NCI-H1436 (cell line): ENCODE data around the gene ATXN7L1.
A peak's percentile ranks its signal among the peaks of the same experiment; 100 is the strongest.

Experiments
- DNase-seq: peaks from one replicate; lab custom pipeline; 2025; lab: John Stamatoyannopoulos, UW

ATXN7L1 gene, protein sequence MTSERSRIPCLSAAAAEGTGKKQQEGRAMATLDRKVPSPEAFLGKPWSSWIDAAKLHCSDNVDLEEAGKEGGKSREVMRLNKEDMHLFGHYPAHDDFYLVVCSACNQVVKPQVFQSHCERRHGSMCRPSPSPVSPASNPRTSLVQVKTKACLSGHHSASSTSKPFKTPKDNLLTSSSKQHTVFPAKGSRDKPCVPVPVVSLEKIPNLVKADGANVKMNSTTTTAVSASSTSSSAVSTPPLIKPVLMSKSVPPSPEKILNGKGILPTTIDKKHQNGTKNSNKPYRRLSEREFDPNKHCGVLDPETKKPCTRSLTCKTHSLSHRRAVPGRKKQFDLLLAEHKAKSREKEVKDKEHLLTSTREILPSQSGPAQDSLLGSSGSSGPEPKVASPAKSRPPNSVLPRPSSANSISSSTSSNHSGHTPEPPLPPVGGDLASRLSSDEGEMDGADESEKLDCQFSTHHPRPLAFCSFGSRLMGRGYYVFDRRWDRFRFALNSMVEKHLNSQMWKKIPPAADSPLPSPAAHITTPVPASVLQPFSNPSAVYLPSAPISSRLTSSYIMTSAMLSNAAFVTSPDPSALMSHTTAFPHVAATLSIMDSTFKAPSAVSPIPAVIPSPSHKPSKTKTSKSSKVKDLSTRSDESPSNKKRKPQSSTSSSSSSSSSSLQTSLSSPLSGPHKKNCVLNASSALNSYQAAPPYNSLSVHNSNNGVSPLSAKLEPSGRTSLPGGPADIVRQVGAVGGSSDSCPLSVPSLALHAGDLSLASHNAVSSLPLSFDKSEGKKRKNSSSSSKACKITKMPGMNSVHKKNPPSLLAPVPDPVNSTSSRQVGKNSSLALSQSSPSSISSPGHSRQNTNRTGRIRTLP

DNA sequence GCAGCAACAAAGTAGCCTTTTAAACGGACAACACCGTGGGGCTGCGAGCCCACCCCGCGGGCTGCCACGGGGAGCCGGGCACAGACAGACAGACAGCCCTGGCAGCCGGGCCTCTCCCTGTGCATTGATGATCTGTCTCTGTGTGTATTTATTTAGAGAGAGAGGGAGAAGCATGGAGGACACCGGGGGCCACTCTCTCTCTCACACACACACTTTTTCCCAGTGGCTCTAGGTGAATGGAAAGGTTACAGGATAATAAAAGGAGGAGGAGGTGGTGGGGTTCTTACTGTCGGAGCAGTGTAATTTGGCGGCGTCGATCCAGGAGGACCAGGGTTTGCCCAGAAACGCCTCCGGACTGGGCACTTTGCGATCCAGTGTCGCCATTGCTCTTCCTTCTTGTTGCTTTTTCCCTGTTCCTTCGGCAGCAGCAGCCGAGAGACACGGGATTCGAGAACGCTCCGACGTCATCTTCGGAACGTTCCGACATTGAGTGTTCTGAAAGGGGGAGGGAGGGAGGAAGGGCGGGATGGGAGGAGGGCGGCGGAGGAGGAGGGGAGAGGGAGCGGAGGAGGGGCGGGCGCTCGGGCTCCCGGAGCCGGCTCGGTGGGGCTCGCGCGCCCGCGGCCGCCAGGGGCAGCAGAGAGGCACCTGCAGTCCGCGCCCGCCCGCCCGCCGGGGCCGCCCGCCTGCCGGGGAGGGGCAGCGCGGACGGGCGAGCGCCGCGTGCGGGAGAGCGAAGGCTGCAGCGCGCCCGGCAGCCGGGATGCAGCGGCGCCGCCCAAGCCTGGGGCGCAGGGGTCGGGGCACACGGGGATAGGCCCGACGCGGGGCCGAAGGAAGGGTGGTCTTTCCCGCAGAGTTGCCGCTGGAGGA is at the start of gene ATXN7L1:
Gene ATXN7L1, minus strand, starts transcription at position 509 of the 873 bp plus-strand sequence. Its CDS starts 41 bp downstream, at position 468.
- peak; percentile 95 for DNase-seq

DNA sequence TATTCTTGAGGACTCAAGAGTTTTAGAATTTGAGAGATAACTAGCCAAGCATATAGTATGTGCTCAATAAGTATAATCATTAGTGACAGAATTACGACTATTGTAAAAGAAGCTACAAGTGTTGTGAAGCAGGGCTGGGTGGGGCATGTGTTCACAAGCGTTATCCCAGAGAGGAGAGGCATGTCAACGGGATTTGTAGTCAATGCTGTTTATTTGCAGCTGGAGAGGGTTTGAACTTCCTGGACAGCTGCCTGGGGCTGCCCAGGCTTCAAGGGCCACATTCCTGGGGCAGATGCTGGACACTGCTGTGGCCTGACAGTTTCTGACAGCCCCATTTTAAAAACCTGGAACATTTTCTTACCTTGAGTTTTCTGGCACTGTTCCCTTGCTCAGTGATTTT is 49.7 kb upstream of the ATXN7L1 start:
- DNase-seq = no peak

DNA sequence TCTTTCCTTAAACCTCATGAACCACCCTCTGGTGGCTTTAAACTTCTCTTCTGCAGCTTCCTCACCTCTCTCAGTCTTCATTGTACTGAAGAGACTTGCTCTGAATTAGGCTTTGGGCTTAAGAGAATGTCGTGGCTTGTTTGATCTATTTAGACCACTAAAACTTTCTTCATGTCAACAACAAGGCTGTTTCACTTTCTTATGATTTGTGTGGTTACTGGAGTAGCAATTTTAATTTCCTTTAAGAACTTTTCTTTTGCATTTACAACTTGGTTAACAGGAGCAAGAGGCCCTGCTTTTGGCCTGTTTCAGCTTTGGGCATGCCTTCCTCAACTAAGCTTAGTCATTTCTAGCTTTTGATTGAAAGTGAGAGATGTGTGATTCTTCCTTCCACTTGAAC is 48.5 kb upstream of the ATXN7L1 start:
- no peak for DNase-seq

DNA sequence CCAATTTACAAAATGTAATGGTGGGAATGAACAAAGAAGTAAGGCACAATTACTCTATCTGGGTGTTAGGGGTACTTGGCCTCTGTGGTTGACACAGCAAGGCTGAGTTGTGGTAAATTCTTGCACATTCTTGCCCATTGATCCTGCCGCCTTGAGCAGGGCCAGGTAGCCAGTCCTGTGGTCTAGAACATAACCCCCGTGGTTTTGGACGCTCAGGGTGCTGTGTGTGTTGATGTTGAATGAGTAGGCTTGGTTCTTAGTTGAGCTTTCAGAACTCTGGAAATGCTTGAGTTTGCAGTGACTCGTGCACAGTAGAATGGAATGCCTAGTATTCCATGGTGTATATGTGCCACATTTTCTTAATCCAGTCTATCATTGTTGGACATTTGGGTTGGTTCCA is 44.4 kb upstream of the ATXN7L1 start:
- DNase-seq = no peak

DNA sequence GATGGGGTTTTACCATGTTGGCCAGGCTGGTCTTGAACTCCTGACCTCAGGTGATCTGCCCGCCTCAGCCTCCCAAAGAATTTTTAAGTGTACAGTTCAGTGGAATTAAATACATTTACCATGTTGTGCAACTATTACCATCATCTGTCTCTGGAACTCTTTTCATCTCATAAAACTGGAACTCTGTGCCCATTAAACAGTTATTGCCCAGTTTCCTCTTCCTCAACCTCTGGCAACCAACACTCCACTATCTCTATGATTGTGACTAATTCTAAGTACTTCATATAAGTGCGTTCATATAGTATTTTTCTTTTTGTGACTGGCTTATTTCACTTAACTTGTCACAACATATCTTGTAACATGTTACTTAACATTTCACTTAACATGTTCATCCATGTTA is 41.3 kb upstream of the ATXN7L1 start:
- DNase-seq = no peak

DNA sequence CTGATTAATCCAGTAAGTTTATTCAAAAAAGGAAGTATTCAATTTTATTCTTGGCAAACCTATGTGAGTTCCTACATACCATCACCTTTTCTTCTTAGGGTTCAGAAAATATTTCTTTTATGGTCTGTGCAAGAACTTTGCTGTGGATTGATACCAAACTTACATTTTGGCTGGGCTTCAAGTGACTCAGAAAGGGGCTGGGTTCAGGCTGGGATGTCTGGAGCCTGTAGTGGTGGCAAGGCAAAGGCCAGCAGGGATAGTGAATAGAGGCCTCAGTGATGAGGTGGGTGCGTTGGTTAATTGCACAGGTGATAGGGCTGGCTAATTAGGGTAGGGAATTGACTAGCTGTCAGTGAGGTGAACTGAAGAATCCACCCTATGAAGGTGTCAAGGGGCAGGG is 40.2 kb upstream of the ATXN7L1 start:
- DNase-seq = no peak

DNA sequence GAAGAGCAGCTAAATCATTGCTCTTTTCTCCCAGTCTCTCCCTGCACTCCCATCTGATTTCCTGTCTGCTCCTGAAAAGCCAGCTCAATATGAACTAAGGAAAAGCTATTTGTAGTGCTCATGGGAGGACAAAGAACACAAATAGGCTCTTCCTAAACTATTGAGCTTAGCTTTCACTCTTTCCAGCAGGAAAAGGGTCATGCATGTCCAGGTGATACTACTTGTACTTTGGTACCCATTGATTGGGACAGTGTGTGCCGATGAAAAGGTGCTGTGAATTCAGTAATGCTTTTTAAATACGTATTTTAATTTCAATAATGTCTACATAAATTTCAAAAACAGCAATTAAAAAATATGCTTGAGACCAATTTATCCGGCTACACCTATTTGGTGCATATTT is 37.5 kb upstream of the ATXN7L1 start:
- DNase-seq = no peak

DNA sequence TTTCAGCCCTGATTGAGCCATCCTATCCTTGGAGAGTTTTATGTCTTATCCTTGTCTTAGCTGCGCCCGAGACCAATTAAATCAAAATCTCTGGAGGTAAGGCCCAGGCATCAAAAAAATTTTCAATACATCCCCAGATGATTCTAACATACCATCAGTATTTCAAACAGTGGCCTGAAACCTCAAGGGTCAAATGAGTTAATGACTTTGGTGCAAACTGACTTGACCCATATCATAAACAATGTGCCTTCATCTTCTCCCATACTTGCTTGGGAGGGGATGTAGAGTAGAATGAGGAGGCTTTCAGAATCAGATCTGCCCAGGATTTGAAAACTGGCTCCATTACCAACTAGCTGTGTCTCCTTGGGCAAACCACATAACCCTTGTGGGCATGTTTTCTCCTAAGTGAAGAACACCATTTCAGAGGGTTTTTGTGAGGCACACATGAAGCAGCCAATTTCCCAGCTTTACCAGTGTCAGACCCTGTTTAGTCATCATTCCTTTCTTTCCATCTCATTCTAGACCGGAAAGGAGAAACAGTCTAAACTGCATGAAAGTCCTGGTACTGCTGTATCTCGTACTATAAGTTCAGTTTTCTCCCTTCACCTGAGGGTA is 35.7 kb upstream of the ATXN7L1 start:
- DNase-seq = no peak

DNA sequence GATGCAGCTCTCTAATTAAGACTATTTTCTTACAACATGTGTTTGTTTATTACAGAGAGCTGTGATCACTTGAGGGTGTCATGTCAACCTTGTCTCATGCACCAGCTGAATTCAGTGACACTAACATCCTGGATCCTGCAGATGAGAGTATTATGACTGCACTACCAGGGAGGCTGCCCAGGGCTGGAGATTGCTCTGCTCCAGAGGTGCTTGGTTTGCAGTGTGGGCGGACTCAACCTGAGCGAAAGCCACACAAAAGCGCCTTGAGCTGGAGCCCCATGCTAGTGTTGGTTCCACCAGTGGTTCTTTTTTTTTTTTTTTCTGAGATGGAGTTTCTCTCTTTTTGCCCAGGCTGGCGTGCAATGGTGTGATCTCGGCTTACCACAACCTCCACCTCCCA is 33.8 kb upstream of the ATXN7L1 start:
- DNase-seq = no peak

DNA sequence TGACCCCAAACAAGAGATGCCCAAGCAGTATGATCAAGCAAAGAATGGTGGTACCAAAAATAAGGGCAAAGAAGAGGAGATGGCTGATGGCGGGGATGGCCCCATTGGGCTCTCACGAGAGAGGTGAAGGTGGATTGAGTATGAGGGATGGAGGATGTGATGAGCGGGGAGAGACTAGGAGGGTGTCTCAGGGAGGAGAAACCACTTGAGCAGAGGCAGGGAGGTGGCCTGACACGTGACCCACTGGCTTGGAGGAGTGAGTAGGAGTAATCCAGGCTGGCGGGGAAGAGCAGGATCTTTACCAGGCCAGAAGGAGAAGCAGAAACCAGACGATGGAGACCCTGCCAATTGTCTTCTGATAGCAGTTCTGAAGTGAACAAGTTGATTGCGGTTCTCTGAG is 33.3 kb upstream of the ATXN7L1 start:
- no peak for DNase-seq

DNA sequence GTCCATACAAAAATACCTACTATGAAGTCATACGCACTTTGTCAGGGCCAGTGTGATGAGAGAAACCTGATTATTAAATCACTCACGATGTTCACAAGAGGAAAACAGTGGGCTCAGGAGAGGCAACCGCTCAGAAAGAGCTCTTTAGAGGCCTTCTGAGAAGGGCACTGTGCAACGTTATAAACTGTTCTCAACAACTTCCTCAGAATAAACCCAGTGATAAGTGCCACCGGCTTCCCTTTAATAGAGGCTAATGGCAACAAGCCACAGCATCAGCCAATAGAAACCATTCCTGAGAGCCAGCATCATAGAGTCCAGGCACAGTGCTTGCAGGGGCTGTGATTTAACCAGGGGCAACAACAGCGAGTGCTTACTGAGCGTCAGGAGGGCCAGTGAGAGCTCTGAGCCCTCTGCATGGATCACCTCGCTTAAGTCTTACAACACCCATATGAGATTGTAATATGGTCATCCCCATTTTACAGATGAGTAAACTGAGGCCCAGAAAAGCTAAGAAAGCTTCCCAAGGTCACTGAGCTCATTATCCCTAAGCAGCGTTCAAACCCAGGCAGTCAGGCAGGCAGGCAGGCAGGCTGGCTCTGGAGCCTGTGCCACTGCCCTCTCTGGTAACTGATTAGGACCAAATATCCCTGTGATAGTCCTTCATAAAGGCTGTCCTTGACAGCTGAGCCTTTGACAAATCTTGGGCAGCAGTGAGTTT is 30.9 kb upstream of the ATXN7L1 start:
- no peak for DNase-seq

DNA sequence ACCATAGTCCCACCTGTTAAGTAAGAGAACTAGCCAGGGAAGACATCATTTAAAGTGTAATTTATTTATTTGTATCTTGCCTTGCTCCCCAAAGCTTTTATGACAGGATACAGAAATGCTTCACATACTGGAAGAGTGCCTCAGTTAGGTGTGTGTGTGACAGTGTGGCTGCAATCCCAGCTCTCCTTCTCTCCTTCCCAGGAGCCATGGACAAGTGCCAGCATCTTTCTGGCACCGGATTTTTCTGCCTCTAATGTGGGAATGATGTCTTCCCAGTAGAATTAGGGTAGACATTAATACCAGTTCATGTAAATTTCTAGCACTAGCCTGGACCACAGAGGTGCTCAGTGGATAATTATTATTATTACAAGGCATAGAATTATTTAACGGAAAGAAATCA is 30.3 kb upstream of the ATXN7L1 start:
- DNase-seq = no peak

DNA sequence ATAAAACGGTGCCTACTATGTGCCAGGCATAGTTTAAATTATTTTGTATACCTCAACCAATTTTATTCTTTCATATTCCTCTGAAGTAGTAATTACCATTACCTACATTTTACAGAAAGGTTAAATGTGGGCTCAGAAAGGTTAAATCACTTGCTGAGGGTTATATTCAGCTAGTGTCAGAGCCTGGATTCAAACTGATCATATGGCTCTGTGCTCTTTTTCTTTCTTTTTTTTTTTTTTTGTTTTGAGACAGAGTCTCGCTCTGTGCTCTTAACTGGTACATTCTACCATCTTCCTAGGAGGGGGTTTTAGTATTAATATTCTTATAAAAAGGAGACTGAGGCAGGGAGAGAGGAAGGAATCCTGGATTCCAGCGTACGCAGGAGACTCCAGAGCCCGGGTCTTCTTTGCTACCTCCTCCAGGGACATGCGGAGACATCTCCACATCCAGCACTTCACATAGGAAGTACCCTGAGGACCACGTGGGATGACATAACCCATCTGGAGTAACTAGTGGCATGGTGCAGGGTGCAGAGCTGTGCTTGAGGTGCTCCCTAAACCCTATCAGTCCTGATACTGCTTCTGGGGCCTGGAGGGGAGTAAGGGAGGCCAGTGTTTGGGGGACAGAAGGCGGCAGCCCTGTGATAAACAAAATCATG is 29.6 kb upstream of the ATXN7L1 start:
- DNase-seq = no peak

DNA sequence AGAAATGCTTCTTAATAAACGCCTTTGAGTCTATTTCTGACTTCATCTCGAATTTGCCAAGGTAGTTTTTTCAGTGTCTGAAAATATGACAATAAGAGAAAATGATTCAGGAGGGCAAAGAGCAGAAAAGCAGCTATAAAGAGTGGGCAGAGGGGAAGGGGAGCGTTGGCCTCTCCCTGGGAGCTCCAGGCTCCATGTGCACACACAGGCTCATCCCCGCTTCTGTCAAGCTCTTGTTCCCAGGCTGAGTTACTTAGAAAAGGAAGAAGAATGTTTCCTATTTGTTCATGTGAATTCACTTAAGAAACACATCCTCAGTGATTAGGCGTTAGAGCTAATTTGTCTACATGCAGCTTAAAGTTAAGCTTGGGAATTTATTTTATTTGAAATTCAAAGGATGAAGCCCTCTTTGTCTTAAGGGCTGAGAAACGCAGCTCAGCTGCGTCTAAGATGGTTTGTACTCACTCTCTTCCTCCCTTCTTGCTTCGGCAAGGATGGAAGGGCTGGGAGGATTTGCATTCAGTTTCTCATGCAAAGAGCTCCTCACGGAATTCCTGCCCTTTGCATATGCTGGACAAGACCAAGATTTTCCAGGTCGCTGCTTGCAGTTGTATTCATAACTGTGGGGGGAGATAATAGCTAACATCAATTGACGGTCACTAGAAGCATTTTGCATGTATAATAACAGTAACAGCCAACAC is 29.0 kb upstream of the ATXN7L1 start:
- DNase-seq = no peak

DNA sequence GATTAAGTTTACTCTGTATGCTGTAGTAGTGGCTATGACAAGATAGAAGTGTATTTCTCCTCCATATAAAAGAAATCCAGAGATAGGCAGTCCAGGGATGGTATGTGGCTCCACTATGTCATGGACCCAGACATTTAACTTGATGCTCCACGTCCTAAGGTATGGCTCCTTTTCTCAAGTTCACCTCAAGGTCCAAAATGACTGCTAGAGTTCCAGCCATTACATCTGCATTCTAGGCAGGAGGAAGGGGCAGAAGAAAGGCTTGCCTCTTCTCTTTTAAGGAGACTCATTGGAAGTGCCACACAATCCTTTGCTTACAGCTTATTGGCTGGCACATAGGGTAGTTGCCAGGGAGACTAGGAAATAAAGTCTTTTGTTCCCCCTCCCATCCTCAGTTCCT is 27.7 kb upstream of the ATXN7L1 start:
- no peak for DNase-seq

DNA sequence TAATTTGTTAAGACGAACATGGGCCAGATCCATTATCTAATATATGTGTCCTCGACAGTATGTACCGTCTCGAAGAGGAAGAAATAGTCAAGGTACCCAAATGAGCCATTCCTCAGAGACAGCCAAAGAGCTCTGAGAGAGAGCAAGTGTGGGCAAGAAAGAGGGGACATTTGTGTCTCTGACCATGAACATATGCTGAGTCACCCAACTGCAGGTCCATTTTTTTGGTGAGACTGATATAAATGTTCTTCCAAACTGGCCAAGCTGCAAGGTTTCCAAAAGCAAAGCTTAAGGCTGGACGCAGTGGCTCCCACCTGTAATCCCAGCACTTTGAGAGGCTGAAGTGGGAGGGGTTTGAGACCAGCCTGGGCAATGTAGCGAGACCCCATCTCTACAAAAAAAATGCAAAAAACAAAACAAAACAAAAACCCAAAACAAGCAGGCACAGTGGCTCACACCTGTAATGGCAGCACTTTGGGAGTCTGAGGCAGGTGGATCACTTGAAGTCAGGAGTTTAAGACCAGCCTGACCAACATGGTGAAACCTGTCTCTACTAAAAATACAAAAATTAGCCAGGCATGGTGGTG is 26.0 kb upstream of the ATXN7L1 start:
- DNase-seq = no peak

DNA sequence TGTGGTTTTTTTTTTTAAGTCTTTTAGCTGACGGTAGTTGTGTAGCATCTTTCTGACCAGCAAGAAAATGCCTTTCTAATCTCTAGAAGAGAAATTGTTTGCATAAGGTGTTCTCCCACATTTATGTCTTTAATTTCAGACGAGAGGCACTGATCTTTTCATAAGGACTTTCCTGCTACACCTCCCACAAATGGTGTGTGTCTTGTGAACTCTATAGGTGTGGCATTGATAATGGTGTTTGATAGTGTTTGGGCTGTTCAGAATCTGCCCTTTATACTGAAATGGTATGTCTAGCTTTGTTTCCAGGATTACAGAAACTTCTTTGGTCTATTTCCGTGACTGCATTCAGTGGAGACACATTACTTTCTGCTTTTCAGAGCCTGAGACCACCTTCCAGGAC is 21.6 kb upstream of the ATXN7L1 start:
- DNase-seq = no peak

DNA sequence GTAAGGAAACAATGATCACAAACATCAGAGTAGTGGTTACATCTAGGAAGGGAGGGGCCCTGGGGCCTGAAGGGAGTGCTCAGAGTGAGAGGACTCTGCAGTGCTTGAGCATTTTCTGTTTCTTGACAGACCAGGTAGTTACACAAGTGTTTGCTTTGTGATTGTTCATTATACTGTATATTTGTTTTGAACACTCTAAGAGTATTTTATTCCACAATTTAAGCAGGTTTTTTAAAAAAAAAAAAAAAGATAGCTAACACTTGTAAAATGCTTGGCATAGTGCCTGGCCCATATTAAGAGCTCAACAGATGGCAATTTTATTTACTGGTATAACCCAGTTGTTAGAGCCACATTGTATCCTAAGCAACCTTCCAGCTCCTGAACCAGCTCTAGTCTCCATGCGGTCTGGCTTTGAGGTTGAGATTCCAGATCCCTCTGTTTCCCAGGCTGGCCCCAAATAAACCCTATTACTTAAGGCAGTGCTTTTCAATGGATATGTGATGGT is 20.1 kb upstream of the ATXN7L1 start:
- DNase-seq = peak; percentile 87

DNA sequence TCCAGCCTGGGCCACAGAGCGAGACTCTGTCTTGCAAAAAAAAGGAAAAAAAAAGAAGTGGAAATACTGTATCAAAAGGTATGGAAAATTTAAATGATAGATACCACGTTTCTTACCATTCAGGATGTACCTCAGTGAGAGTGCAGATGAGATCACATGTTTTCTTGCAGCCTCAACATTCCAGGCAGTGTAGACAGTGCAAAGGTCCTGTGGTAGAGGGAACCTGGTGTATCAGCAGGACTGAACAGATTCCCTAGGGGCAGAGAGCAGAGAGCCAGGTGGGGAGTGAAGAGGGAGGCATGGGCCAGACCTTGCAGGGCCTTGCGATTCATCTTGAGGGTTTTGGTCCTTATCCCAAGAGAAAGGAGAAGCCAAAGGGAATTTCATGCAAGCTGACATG is 17.7 kb upstream of the ATXN7L1 start:
- no peak for DNase-seq
